ENCODE measurements around the gene LAIR1.
"Not testable (repeated sequence)": the region's sequence is repeated elsewhere in the genome, so short reads cannot be mapped to it uniquely, and the experiment has no call there.

DNA sequence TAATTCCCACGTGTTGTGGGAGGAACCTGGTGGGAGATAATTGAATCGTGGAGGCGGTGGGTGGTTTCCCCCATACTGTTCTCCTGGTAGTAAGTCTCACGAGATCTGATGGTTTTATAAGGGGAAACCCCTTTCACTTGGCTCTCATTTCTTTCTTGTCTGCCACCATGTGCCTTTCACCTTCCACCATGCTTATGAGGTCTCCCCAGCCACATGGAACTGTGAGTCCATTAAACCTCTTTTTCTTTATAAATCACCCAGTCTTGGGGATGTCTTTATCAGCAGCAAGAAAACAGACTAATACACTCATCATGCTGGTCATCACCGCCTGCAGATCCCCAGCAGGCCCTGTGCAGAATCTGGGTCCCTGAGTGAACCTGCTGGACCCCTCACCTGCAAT is 36.0 kb downstream of the LAIR1 start:
- TF ChIP-seq, protein P1, sequence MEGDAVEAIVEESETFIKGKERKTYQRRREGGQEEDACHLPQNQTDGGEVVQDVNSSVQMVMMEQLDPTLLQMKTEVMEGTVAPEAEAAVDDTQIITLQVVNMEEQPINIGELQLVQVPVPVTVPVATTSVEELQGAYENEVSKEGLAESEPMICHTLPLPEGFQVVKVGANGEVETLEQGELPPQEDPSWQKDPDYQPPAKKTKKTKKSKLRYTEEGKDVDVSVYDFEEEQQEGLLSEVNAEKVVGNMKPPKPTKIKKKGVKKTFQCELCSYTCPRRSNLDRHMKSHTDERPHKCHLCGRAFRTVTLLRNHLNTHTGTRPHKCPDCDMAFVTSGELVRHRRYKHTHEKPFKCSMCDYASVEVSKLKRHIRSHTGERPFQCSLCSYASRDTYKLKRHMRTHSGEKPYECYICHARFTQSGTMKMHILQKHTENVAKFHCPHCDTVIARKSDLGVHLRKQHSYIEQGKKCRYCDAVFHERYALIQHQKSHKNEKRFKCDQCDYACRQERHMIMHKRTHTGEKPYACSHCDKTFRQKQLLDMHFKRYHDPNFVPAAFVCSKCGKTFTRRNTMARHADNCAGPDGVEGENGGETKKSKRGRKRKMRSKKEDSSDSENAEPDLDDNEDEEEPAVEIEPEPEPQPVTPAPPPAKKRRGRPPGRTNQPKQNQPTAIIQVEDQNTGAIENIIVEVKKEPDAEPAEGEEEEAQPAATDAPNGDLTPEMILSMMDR (IDR thresholded peaks at IDR 0.05), result not testable (repeated sequence)
- TF ChIP-seq POLR2A (IDR thresholded peaks at IDR 0.05), result not testable (repeated sequence)
